Esophagus squamous epithelium (tissue), 4 donors: ENCODE results near the gene CXCL14.

ENCODE experiments used
- POLR2A ChIP-seq, 4 donors: fragments of 450-650 bp; IDR thresholded peaks; one replicate each; pipeline ENCODE4 v1.6.1; 2017; ENCODE audit warnings: antibody characterized with exemption in 4 of 4, mild to moderate bottlenecking in 4 of 4, moderate library complexity in 3 of 4
- TF ChIP-seq, protein P1 (sequence below), 6 experiments: fragments of 450-650 bp in 4 of 6; fragments of 200-600 bp in 2 of 6; sonication (generic) in 2 of 6; IDR thresholded peaks; one replicate each; pipeline ENCODE4 v1.5.1; 2016 to 2019; ENCODE audit warnings: antibody characterized with exemption in 6 of 6, mild to moderate bottlenecking in 4 of 6, moderate library complexity in 4 of 6

DNA sequence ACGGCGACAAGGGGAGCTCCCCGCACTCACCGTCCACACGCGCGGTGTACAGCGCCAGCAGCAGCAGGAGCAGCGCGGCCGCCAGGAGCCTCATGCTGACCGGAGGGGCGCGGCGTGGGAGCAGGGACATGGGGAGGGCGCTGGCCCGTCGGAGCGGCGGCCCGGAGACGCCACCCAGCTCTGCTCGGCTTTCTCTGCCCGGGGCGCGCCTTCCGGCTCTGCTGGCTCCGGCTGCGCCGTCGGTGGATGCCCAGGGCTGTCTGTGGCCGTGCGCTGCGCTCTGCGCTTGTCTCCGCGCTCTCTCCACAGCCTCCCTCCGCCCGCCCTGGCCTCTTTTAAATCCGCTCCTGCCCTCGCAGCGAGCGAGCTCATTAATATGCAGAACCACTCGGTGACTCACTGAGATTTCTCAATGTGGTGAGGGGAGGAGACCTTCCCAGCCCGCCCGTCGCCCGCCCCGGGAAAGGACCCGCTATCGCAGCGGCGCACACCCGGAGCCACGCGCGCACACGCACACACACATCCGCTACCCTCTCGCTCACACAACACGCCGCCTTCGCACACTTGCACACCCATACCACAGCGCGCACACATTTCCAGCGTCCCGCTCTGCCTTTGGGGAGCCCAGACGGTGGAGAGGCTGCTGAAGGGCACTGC lies at the start of gene CXCL14:
- TF ChIP-seq, protein P1, sequence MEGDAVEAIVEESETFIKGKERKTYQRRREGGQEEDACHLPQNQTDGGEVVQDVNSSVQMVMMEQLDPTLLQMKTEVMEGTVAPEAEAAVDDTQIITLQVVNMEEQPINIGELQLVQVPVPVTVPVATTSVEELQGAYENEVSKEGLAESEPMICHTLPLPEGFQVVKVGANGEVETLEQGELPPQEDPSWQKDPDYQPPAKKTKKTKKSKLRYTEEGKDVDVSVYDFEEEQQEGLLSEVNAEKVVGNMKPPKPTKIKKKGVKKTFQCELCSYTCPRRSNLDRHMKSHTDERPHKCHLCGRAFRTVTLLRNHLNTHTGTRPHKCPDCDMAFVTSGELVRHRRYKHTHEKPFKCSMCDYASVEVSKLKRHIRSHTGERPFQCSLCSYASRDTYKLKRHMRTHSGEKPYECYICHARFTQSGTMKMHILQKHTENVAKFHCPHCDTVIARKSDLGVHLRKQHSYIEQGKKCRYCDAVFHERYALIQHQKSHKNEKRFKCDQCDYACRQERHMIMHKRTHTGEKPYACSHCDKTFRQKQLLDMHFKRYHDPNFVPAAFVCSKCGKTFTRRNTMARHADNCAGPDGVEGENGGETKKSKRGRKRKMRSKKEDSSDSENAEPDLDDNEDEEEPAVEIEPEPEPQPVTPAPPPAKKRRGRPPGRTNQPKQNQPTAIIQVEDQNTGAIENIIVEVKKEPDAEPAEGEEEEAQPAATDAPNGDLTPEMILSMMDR (IDR thresholded peaks at IDR 0.05), result peak in 1 of 6 experiments; percentile 7
- TF ChIP-seq POLR2A (IDR thresholded peaks at IDR 0.05), result peak in 3 of 4 donors; percentile 39 to 71 (median 71)
